BE2C (cell line): Measurements from ENCODE around the gene ATP11B.

Experiments
- DNase-seq: peaks from one replicate; pipeline ENCODE4 v3.0.0-alpha.2; 2020
- H3K27me3 ChIP-seq: fragments of 250-450 bp; sonication (Bioruptor Pico); 2 replicates; pipeline ENCODE4 v1.5.1; 2020; ENCODE audit warnings: mild to moderate bottlenecking
- H3K36me3 ChIP-seq: fragments of 250-450 bp; sonication (Bioruptor Pico); 2 replicates; pipeline ENCODE4 v1.5.1; 2020; ENCODE audit warnings: mild to moderate bottlenecking
- H3K4me1 ChIP-seq: fragments of 250-450 bp; sonication (Bioruptor Pico); 2 replicates; pipeline ENCODE4 v1.5.1; 2020
- H3K4me3 ChIP-seq: 2 replicates; pipeline ENCODE4 v1.5.1; 2011; ENCODE audit warnings: low read depth, low read length
- H3K9me3 ChIP-seq: fragments of 250-450 bp; sonication (Bioruptor Pico); 2 replicates; pipeline ENCODE4 v1.5.1; 2020
- CTCF ChIP-seq: IDR thresholded peaks from 2 replicates; pipeline ENCODE4 v1.5.1; 2012; ENCODE audit warnings: mild to moderate bottlenecking, low read depth, low read length

ATP11B gene

GRCh38 chr3:182896553-182896952 lies 103.2 kb downstream of the ATP11B start:
- DNase-seq: no peak
- no peaks in the 10 kb centered on the region for H3K4me1 ChIP-seq
- H3K9me3 ChIP-seq: no peaks in the 10 kb centered on the region
- H3K27me3 ChIP-seq: no peaks in the 10 kb centered on the region
- no peaks in the 10 kb centered on the region for H3K36me3 ChIP-seq
- TF ChIP-seq CTCF: no peak
- no peak overlapping the region for H3K4me3 ChIP-seq

DNA sequence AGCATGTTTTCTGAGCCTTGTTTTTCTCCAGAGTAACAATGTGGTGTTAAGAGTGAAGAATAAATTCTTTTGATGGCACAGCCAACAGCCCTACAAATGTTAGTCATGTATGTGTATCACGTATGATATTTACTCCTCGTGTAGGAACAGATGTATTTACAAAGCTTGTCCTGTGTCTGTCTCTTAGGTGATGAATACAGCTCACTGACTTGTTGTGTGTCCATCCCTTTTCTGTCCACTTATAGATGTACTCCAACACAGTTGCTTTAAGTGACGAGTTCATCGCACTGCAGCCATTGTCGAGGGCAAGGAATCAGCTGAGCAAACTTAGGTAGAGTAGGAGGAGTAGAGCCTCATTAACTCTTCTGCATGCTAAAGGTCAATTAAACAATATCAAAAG lies 108.9 kb downstream of the ATP11B start:
- Histone ChIP-seq H3K4me1 (no peaks in the 10 kb centered on the region), H3K36me3 (no peaks in the 10 kb centered on the region), H3K9me3 (no peaks in the 10 kb centered on the region), H3K4me3 (no peak overlapping the region), H3K27me3 (no peaks in the 10 kb centered on the region)
- no peak for DNase-seq
- no peak for TF ChIP-seq CTCF

- TF ChIP-seq CTCF: peak; percentile 40
- Histone ChIP-seq H3K36me3 (no peaks in the 10 kb centered on the region), H3K9me3 (no peaks in the 10 kb centered on the region), H3K4me1 (no peaks in the 10 kb centered on the region), H3K27me3 (no peaks in the 10 kb centered on the region), H3K4me3 (no peak overlapping the region)
- no peak for DNase-seq
Measured at GRCh38 chr3:182904164-182904563, 110.9 kb downstream of the ATP11B start.

GRCh38 chr3:182905623-182906022 lies 112.3 kb downstream of the ATP11B start:
- no peaks in the 10 kb centered on the region for H3K36me3 ChIP-seq
- no peaks in the 10 kb centered on the region for H3K27me3 ChIP-seq
- no peaks in the 10 kb centered on the region for H3K9me3 ChIP-seq
- no peak for TF ChIP-seq CTCF
- no peaks in the 10 kb centered on the region for H3K4me1 ChIP-seq
- DNase-seq: no peak
- H3K4me3 ChIP-seq: no peak overlapping the region

GRCh38 chr3:182906036-182906435 lies 112.7 kb downstream of the ATP11B start:
- Histone ChIP-seq H3K4me1 (no peaks in the 10 kb centered on the region), H3K9me3 (no peaks in the 10 kb centered on the region), H3K27me3 (no peaks in the 10 kb centered on the region), H3K4me3 (no peak overlapping the region), H3K36me3 (no peaks in the 10 kb centered on the region)
- no peak for TF ChIP-seq CTCF
- DNase-seq: no peak

DNA sequence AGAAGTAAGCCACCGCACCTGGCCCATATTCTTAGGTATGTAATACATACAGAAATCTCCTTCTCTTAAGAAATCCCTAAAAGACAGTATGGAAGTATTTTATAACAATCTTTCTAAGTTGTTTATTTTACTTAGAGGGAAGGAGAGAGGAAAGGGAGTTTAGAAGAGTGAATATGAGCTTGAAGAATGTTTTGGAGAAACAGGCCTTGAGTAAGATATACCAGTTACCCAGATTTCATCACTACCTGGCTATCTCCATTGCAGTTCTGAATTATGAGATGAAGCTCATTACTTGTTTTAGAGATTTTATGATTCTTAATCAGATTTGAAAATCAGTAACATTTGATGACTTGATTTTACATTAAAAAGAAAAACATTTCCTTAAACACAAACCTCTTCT lies 115.2 kb downstream of the ATP11B start:
- Histone ChIP-seq H3K4me1 (no peaks in the 10 kb centered on the region), H3K27me3 (no peaks in the 10 kb centered on the region), H3K4me3 (no peak overlapping the region), H3K9me3 (no peaks in the 10 kb centered on the region), H3K36me3 (no peaks in the 10 kb centered on the region)
- no peak for TF ChIP-seq CTCF
- no peak for DNase-seq
